A673 (cell line): ENCODE results near the gene CAPN2.

Experiments
- EZH2 ChIP-seq: fragments of 200-600 bp; sonication (generic); IDR thresholded peaks from 2 replicates; pipeline ENCODE4 v1.6.1; 2017; ENCODE audit warnings: borderline replicate concordance, low read depth, mild to moderate bottlenecking, mixed read lengths, antibody characterized with exemption, low read length; ENCODE audit not compliant: poor library complexity, severe bottlenecking
- TF ChIP-seq, protein P1 (sequence below): fragments of 300-800, 200-600 bp; sonication (generic); conservative IDR thresholded peaks from 2 replicates; pipeline ENCODE4 v1.5.1; 2017; ENCODE audit warnings: low read depth, mild to moderate bottlenecking, antibody characterized with exemption, low read length, moderate library complexity, mixed read lengths

- TF ChIP-seq, protein P1, sequence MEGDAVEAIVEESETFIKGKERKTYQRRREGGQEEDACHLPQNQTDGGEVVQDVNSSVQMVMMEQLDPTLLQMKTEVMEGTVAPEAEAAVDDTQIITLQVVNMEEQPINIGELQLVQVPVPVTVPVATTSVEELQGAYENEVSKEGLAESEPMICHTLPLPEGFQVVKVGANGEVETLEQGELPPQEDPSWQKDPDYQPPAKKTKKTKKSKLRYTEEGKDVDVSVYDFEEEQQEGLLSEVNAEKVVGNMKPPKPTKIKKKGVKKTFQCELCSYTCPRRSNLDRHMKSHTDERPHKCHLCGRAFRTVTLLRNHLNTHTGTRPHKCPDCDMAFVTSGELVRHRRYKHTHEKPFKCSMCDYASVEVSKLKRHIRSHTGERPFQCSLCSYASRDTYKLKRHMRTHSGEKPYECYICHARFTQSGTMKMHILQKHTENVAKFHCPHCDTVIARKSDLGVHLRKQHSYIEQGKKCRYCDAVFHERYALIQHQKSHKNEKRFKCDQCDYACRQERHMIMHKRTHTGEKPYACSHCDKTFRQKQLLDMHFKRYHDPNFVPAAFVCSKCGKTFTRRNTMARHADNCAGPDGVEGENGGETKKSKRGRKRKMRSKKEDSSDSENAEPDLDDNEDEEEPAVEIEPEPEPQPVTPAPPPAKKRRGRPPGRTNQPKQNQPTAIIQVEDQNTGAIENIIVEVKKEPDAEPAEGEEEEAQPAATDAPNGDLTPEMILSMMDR = no peak
- TF ChIP-seq EZH2 = no peak
These were observed 12.0 kb downstream of the CAPN2 start for GRCh38 chr1:223724376-223724775.
